RPMI7951 (cell line): ENCODE measurements around the gene NCBP3. TPM values are rescaled to one million over a fixed set of nuclear protein-coding genes. Genes with fewer than 3 reads are reported as not detected.
"Not testable (repeated sequence)": the region's sequence is repeated elsewhere in the genome, so short reads cannot be mapped to it uniquely, and the experiment has no call there.

ENCODE experiments used
- DNase-seq: peaks from one replicate; pipeline ENCODE4 v3.0.0-alpha.2; 2012; ENCODE audit warnings: low read depth
- total RNA-seq: library from RNA; depleted of rRNA; stranded (reverse); fragments of >200 nt; shearing (Covaris generic); gene quantifications from 2 replicates; pipeline ENCODE4 v1.2.3, GENCODE V29; 2014

Gene NCBP3
- total RNA-seq, 1 experiment from 2014 or later, result 9.7 TPM

- DNase-seq, result no peak
These were observed 2.3 kb upstream of the NCBP3 start for GRCh38 chr17:3848229-3848835.

GRCh38 chr17:3847165-3847670, 1.2 kb upstream of the NCBP3 start:
- DNase-seq, result no peak

- DNase-seq, result no peak
These were observed 555 bp upstream of the NCBP3 start for GRCh38 chr17:3846437-3847164.

- no peak for DNase-seq
These were observed 790 bp downstream of the NCBP3 start for GRCh38 chr17:3845291-3845620.

- not testable (repeated sequence) for DNase-seq
These were observed 1.5 kb downstream of the NCBP3 start for GRCh38 chr17:3844556-3844955.

- DNase-seq, result peak; percentile 20
These were observed 2.0 kb downstream of the NCBP3 start for GRCh38 chr17:3843935-3844516.

- DNase-seq, result no peak
These were observed 7.8 kb downstream of the NCBP3 start for GRCh38 chr17:3838206-3838605.

- DNase-seq, result no peak
These were observed 9.5 kb downstream of the NCBP3 start for GRCh38 chr17:3836551-3836950.

- DNase-seq, result peak; percentile 68
These were observed 10.4 kb downstream of the NCBP3 start for GRCh38 chr17:3835410-3836229.

- no peak for DNase-seq
These were observed 11.2 kb downstream of the NCBP3 start for GRCh38 chr17:3834811-3835210.

GRCh38 chr17:3828852-3829232, 17.2 kb downstream of the NCBP3 start:
- DNase-seq, result no peak

GRCh38 chr17:3828151-3828851, 17.7 kb downstream of the NCBP3 start:
- no peak for DNase-seq

GRCh38 chr17:3827124-3827773, 18.8 kb downstream of the NCBP3 start:
- DNase-seq, result peak; percentile 54

GRCh38 chr17:3826191-3826590, 19.9 kb downstream of the NCBP3 start:
- DNase-seq, result no peak

- DNase-seq, result no peak
These were observed 24.9 kb downstream of the NCBP3 start for GRCh38 chr17:3821101-3821500.

GRCh38 chr17:3818786-3819185, 27.3 kb downstream of the NCBP3 start:
- DNase-seq, result peak; percentile 9

- DNase-seq, result no peak
These were observed 28.0 kb downstream of the NCBP3 start for GRCh38 chr17:3817851-3818605.

GRCh38 chr17:3815925-3816324, 30.1 kb downstream of the NCBP3 start:
- no peak for DNase-seq

GRCh38 chr17:3815122-3815521, 30.9 kb downstream of the NCBP3 start:
- no peak for DNase-seq

GRCh38 chr17:3814361-3814760, 31.7 kb downstream of the NCBP3 start:
- no peak for DNase-seq
